HG02943 (cell line): ENCODE data around the gene CELSR1.

Experiments used
- ATAC-seq: cut with Tn5 transposase; IDR thresholded peaks from one replicate; pipeline ENCODE4 v1.9.1; 2021; ENCODE audit warnings: mild to moderate bottlenecking, low read depth, moderate library complexity; ENCODE audit not compliant: unreplicated experiment

CELSR1 gene

DNA sequence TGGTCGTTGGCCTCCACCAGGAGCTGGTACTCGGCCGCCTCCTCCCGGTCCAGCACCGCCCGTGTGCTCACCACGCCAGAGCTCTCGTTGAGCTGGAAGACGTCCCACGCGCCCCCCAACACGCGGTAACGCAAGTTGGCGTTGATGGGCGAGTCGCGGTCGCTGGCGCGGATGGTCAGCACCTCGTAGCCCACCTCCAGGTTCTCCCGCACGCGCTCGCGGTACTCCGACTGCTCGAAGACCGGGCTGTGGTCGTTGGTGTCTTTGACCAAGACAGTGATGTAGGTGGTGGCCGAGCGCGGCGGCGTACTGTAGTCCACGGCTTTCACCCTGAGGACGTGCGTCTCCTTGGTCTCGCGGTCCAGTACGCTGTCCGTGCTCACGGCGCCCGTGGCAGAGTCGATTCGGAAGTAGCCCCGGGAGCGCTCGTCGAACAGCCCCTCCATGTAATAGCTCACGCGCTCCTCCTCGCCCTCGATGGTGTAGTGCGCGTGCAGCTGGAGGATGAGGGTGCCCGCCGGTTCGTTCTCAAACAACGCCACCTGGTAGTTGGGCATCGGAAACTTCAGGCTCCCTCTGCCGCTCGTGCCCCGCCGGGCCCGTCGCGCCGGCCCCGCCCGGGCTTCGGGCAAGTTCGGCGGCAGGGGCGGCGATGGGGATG lies 1.4 kb downstream of the CELSR1 start:
- no peak for ATAC-seq

DNA sequence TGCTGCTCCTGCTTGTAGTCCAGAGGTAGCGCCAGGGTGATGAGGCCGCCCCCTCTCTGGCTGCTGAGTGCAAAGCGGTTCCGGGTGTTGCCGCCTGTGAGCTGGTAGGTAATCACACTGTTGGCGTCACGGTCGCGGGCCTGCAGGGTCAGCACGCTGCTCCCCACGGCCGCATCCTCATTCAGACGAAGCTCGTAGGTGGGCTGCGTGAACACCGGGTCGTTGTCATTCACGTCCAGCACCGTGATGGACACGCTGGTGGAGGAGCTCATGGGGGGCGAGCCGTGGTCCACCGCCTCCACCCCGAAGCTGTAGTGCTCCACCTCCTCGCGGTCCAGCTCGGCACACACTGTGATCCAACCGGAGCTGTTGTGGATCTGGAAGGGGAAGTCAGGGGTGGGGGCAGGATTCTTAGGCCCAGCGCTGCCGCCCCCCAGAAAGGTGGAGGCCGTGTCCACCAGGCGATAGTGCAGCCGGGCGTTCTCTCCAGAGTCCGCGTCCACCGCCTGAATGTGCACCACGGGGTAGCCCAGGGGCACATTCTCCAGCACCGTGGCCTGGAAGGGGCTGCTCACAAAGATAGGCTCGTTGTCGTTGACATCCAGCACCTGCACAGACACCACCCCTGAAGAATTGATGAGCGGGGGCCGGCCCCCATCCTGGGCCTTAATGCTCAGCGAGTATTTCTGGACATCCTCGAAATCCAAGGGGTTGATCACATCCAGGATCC lies 2.4 kb downstream of the CELSR1 start:
- ATAC-seq: no peak

DNA sequence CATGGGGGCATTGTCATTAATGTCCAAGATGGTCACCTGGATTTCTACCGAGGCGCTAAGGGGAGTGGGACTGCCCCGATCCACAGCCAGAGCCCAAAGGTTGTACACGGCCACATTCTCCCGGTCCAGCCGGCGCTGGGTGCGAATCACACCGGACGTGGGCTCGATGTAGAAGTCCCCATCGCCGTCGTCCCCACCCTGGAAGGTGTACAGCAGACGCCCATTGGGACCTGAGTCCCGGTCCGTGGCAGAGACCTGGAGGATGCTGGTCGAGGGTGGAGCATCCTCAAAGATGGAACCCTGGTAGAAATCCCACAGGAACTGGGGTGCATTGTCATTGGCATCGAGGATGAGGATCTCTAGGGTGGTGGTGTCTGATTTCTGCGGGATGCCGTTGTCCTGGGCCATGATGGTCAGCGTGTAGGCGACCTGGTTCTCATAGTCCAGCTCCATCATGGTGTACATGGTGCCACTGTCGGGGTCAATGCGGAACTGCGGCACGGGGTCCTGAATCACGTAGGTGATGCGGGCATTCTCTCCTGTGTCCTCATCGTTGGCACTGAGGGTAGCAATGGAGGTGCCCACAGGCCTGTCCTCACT lies 3.1 kb downstream of the CELSR1 start:
- ATAC-seq: no peak

DNA sequence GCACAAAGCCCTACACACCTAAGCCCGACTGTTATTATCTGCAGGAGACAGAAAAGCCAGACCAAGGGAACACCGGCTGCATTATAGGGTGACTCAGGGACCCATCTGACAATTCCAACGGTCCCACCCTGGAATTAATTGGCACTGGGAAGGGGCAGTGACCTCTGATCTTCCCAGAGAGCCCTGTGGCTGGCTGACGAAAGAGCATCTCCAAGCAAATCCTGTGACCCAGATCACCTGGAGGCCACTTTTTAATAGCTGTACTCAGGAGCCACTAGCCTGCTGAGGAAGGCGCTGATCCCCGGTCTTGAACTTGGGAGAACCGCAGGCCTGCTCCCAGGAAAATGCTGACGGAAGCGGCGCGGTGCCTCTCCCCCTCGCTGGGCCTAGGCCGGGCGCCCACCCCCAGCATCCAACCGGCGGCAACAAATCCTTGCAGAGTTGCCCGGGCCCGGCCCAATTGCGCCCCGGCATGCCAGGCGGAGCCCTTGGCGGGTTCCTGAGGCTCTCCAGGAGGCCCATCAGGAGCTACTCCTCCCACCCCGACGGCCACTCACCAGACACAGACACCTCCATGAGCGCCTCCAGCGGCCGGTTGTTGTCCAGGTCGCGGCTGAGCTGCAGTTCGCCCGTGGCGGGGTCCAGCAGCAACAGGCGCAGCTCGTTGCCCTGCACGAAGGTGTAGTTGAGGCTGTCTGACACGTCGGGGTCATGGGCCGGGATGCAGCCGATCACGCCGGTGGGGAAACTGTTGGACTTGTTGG lies 4.2 kb downstream of the CELSR1 start:
- ATAC-seq: no peak

DNA sequence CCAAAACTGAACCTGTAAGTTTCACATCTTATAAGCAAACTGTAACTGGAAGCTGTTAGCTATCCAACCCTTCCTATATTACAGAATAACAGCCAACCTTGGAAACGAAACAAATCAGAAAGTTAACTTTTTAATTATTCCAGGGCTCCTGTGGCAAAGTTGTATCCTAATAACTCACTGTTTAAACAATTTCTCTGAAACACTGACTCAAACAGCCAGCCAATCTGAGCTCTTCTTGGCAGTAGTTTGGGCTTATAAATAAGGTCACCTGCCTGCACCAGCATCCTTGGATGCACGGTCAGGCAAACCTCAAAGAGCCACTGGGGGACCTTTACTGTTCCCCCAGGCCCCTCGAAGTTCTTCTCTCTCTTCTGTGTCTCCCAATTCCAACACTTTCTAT lies 5.0 kb downstream of the CELSR1 start:
- no peak for ATAC-seq

DNA sequence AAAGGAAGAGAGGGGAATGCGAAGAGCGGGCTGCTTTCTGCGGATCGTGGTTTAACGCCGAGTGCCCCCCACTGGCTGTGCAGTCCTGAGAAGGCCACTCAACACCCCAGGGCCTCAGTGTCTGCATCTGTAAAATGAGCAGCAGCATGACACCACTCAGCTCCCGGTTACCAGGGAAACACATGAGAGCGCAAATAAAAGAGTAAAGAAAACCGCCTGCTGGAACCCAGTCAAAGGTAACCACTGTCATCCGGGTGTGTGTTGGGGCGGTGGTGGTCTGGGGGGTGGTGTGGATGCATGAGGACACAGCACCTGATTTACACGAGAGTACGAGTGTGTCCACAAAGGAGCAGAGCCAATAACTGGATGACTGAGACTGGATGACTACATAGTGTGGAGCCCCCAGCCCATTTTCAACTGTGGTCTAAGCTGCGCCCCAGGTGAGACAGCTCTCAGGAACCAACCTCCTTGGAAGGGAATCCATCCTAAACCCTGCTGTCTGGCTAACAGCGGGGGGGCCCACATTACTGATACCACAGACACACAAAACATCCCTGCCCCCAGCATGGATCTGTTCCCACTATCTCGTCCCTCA lies 5.7 kb downstream of the CELSR1 start:
- ATAC-seq: no peak

DNA sequence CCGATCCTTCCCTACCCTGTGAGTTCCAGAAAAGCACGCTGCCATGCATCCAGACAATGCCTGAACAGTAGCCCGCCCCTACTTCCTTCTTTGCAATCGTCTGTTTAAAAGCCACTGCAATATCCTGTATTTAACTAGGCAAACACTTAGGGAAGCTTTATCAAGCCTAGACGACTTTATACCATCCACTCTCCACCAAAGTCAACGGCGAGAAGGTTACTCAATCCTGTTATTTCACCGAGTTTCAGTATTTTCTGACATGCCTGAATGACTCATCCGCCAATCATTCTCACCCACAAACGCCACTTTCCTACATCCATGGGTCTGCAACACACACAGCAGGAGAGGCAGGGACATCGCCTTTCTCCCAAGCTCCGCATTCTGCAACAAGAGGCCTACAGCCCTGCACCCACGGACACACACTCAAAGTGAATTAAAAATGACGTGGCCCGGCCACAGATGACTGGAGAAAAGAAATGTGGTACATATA lies 9.3 kb downstream of the CELSR1 start:
- ATAC-seq: no peak

DNA sequence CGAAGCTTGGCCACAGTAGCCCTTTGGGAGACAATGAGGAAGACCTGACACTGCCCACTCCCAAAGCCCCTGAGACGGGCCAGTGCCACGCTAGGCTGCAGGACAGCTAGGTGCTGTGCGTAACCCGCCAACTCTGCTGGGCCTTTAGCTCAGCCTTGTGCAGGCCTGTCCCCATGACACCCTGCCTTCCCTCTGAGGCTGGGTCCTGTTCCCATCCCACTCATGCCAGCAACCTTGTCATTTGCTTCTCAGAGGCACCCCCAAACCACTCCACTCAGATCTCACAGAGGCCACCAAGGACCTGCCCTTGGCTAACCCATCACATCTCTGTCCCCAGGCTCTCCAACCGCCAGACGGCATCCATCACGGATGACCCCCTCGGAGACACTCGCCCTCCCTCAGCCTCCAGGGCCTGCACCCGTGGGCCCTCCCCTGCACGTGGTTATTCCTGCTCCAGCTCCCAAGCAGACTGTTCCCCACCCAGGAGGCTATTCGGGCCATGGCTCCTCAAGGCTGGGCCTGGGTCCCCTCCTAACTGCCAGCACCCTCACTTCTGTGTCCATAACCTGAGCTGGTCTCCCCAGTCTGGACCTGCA lies 11.1 kb downstream of the CELSR1 start:
- ATAC-seq: no peak

DNA sequence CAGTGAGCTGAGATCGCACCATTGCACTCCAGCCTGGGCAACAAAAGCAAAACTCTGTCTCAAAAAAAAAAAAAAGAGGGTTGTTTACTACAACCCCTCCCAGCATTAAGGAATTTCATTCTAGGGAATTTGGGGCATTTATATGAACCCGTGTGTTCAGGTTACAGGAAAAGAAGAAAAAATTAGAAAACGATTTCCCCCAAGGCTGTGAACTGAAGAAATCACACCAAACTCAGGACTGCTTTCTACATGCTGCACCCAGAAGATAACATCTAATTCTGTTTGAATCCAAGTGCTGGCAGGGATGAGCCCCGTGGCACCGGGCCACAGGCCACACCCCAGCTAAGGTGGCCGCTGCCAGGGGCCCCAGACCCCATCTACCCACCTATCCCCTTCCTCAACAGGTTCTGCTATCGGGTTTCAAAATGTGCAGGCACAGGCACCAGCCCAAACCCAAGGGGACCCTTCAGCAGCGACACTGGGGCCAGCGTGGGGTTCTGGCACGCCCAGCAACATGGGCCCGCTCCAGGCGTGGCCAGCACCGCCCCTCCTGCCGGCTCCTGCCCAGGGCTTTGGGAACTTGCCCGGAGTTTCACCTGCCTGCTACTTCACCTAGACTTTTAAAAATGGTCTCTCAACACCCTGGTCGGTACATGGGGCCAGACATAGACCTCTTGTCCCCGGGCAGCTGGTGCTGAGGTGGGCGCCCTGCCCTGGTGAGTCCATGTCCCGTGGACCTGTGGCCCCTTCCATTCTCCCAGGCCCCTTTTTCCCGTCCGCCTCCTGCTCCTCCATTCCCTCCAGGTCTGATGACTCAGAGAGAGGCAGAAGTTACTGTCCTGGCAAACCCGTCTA lies 11.8 kb downstream of the CELSR1 start:
- no peak for ATAC-seq

DNA sequence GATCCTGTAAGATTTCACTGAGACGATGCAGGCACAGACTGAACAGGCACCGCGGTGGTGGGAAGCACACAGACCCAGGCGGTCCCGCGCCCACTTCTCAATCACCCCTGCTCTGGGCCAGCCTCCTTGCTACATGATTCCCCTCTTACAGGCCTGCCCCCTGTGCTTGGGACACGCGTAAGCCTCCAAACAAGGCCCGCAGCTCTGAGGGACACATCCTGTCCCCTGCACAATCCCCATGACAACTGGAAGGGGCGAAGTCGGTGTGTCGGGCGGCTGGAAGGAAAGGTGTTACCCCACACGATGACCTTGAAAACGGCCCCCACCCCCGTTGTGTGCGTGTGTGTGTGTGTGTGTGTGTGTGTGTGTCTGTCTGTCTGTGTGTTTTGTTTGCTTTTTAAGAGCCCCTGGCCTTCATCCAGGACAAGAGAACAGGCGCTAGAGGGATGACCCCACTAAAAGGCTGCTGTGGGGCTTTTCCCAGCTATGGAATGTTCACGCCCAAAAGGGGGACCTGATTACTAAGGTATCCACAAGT lies 13.1 kb downstream of the CELSR1 start:
- no peak for ATAC-seq

DNA sequence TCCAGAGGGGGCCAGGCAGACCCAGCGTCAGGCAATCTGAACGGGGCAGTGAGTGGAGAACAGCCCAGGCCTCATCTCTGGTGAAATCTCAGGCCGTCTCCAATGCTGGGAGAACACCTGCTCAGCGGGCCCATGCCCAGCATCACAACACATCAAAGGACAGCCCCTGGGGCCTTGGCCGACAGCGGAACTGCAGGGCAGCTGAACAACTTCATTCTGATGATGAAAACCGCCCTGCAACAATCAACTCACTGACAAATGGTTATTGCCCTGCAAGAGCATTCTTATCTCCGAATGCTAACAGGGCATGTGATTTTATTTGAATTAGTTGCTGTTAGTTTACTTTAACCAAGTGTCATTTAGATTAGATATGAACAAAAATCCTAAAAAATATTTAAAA lies 14.6 kb downstream of the CELSR1 start:
- ATAC-seq: no peak

DNA sequence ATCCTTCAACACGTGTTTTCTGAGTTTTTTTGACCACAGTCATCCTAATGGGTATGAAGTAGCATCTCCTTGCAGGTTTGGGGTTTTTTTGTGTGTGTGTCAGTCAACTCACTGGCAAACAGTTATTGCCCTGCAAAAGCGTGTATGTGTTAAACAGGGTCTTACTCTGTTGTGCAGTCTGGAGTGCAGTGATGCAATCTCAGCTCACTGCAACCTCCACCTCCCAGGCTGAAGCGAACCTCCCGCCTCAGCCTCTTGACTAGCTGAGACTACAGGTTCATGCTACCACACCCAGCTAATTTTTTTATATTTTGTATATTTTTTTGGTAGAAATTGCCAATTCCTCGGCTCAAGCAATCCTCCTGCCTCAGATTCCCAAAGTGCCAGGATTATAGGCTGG lies 15.4 kb downstream of the CELSR1 start:
- no peak for ATAC-seq

DNA sequence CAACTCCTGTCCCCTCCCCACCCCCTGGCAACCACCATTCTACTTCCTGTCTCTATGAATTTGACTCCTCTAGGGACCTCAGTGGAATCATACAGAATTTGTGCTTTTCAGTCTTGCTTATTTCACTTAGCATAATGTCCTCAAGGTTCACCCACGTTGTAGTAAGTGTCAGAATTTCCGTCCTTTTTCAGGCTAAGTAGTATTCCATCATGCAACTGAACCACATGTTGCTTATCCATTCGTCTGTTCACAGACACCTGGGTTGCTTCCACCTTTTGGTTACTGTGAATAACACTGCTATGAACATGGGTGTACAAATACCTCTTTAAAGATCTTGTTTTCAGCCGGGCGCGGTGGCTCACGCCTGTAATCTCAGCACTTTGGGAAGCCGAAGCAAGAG lies 16.5 kb downstream of the CELSR1 start:
- no peak for ATAC-seq

DNA sequence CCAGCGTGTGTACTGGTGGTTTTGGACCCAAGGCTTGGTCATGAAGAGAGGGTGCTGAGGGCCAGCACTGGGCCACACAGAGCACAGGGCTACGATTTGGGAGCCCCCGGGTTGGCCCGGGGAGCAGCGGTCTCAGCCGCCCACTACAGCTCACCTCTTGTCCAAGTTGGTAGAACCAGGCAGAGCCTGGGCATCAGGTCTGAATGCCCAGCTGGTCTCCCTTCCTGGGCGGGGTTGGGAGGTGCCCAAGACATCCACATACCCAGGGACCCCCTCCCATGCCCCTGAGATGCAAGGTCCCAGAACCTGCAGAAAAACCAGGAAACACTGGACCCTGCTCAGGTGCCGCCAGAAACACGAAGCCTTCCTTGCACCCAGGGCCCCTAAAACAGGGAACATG lies 18.0 kb downstream of the CELSR1 start:
- no peak for ATAC-seq

DNA sequence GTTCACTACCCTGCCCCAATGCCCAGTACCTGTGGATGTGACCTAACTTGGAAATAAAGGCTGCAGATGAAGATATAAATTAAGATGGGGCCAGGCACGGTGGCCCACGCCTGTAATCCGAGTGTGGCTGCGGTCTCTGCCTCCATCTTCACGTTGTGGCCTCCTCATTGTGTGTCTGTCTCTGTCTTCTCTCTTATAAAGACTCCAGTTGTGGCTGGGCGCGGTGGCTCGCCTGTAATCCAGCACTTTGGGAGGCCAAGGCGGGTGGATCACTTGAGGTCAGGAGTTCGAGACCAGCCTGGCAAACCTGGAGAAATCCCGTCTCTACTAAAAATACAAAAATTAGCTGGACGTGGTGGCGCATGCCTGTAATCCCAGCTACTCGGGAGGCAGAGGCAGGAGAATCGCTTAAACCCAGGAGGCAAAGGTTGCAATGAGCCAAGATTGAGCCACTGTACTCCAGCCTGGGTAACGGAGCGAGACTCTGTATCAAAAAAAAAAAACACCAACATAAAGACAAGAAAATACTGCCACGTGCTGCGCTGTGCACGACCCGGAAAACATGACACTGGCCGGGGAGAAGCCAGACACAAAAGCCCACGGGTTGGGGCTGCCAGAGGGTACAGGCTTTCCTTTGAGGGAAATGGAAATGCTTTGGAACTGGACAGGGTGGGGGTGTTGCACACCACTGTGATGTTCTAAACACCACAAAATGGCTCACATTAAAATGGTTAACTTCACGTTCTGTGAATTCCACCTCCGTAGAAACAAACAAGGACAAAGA lies 18.7 kb downstream of the CELSR1 start:
- no peak for ATAC-seq

DNA sequence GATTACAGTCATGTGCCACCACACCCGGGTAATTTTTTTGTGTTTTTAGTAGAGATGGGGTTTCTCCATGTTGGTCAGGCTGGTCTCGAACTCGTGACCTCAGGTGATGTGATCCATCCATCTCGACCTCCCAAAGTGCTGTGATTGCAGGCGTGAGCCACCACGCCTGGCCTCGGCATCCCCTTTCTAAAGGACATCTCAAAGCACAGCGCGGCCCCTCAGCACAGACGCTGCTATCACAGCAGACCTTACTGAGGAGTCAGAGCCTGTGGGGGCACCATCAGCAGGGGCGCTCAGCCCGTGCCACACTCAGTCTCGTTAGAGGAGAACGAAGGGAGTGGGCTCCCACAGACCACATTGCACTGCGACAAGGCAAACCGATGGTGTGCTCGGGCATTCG lies 19.4 kb downstream of the CELSR1 start:
- no peak for ATAC-seq

DNA sequence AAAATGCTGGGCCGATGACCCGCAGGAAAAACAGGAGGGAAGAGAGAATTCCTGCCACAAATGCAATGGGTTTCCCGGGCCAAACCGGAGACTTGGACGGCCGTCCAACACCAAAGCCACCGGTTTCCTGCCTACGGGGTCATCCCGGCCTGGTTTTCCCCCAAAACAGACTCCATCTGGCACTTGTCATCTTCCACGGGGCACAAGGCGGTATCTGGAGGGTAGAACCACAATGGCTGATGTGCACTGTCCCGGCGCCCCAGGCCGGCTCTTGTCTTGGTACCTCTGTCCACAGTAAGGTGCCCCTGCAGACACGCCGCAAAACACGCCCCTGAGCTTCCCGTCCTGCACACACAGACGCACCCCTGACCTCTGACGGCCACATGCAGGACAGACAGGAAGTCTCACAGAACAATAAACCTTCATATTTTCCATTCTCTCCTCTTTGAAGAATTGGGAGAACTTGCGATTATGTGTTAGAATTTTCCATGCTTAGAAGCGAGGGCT lies 20.1 kb downstream of the CELSR1 start:
- no peak for ATAC-seq

DNA sequence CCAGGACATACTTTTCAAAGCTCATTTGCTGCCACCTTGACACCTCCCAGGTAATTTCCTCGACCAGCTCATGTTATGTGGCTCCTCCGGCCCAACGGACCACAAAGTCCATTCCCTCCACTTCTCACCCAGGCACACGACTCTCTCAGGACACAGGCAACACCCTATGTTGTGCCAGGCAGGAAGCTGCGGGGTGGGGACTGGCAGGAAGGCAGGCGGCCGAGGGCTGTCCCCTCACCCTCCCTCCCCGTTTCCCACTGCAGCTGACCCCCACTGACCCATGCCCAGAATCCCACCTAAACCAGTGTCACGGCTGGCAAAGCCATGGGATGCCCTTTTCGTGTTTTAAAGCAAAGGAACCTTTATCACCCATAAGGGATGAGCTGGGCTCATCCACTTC lies 20.8 kb downstream of the CELSR1 start:
- no peak for ATAC-seq
